ENCODE results near the gene ZNF639.
"Not testable (repeated sequence)": the region's sequence is repeated elsewhere in the genome, so short reads cannot be mapped to it uniquely, and the experiment has no call there.

Gene ZNF639, protein sequence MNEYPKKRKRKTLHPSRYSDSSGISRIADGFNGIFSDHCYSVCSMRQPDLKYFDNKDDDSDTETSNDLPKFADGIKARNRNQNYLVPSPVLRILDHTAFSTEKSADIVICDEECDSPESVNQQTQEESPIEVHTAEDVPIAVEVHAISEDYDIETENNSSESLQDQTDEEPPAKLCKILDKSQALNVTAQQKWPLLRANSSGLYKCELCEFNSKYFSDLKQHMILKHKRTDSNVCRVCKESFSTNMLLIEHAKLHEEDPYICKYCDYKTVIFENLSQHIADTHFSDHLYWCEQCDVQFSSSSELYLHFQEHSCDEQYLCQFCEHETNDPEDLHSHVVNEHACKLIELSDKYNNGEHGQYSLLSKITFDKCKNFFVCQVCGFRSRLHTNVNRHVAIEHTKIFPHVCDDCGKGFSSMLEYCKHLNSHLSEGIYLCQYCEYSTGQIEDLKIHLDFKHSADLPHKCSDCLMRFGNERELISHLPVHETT

DNA sequence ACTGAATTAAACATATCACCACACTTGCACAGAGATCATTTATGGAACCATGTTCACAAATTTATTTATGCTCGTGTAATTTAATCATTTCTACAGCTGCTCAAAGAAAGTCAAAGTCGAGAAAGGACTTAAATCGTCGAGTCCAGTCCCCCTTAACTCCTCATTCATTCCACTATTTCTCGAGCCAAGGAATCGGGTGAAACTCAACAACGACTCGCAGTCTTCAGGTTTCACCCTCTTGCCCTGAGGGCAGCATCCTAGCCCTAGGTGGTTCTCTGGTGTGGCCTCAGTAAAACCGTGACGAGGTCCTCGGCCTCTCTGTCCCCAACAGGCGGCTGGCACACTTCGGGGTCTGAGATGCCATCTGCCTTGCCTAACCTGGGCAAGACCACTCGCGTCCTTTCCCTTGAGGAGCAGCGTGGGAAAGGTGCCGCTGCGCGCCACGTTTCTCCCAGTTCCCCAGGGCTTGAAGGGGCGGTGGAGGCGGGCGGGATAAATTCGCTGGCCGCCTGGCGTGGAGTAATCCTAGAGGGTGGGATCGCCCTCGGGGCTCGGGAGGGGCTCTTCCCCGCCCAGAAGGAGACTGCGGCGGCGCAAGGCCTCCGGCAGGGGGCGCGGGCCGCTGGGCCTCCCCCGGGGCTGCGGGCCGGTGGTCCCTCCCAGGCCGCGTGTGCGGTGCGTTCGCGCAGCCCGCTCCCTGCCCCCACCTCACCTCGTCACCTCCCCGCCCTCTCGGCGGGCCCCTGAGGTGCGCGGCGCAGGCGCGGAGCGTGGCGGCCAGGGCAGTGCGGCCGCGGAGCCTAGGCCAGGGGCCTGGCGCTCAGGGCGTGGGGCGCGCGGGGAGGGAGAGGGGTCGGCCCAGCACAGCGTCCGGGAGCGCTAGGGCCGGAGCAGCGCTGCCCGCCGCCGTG is at the start of gene ZNF639:
ZNF639 (plus strand) TSS at position 746 of the 911 bp plus-strand sequence. CDS start 5,263 bp downstream, outside the sequence.
- DNase-seq = peak; percentile 85

DNA sequence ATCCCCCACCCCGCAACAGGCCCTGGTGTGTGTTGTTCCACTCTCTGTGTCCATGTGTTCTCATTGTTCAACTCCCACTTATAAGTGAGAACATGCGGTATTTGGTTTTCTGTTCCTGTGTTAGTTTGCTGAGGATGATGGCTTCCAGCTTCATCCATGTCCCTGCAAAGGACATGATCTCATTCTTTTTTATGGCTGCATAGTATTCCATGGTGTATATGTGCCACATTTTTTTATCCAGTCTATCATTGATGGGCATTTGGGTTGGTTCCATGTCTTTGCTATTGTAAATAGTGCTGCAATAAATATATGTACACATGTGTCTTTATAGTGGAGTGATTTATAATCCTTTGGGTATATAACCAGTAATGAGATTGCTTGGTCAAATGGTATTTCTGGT is 48.4 kb upstream of the ZNF639 start:
- not testable (repeated sequence) for DNase-seq

DNA sequence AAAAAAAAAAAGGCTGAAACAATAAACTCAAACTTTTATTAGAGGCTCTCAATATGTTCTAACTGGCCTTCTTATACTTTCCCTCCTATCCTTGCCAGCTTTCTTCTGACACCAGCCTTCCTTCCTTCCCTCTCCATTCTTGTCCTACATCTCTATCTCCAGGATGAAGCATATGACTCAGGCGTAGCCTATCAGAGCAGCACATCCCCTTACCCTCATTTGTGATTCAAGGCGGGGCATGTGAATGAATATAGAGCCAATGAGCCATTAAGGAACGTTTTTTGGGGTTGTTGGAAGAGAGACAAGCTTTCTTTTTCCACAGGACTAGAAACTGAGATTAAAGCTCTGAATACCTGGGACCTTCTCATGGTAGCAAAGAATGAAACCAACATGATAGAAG is 46.8 kb upstream of the ZNF639 start:
- no peak for DNase-seq

DNA sequence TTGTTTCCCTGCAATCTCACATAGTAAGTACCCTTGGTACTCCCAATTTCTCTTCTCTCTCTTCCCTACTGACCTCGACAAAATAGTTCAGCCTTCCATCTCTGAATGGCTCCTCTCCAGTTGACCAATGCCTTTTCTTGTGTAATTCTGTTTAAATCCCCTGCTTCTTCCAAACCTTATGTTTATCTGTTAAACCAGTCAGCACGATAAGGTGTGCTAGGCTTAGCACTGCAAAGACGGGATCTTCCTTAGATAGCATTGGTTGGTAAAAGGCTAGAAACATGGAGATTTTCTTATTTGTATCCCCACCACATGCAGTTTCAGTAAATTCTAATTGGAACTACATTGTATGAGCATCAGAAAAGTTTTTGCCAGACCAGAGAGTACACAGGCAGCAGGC is 46.1 kb upstream of the ZNF639 start:
- DNase-seq = no peak

GRCh38 chr3:179278151-179278550 is 44.7 kb upstream of the ZNF639 start:
- no peak for DNase-seq

DNA sequence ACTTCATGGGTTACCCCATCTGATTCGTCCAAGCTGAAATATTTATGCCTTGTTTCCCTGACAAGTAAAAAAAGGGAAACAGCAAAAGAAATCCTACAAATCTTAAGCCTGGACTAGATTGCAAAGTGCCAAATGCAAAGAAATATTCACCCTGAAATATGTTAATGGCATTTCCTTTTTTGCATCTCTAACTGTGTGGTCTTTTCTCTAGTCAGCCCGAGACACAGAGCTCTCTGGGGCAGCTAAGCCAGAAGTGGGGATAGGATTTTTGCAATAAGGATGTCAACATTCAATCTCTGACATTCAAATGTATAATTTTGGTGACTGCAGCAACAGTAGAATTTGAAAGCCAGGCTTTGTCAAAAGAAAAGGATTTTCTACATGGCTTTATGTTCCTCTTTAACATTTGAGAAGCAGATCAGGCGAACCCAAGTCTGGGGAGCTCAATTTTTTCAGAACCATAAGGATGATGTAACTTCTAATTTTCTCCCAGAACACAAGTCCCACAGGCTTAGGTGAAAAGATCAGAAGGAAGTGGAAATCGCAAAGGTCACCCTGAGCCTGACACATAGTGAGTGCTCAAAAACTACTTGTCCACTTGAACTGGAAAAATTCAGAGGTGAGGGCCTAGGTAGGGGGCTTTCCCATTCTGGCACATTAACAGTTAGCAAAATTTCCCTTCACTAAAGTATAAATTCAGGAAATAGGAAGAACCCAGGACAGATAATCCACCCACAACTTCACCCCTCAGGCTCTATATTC is 43.7 kb upstream of the ZNF639 start:
- no peak for DNase-seq

- DNase-seq = no peak
These were observed 43.0 kb upstream of the ZNF639 start for GRCh38 chr3:179279837-179280236.

GRCh38 chr3:179281825-179282224 is 41.0 kb upstream of the ZNF639 start:
- no peak for DNase-seq

- DNase-seq = no peak
These were observed 36.5 kb upstream of the ZNF639 start for GRCh38 chr3:179286331-179286730.

- DNase-seq = no peak
These were observed 34.0 kb upstream of the ZNF639 start for GRCh38 chr3:179288845-179289244.

DNA sequence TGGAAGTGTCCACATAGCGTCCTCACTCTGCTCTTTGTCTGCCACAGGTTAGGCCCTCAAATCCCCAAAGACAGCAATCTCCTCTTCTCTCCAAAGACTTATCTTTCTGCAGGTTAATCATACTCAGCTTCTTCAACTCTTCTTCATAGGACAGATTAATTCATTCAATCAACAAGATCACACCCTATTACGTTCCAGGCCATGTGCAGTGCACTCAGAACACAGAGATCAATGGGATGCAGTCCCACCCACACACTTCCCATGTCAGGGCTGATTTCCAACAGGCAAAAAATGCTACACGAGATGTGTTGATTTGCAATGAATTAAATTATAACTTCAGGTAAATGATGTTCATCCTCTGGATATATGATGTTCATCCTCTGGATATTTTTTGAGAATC is 33.5 kb upstream of the ZNF639 start:
- no peak for DNase-seq

DNA sequence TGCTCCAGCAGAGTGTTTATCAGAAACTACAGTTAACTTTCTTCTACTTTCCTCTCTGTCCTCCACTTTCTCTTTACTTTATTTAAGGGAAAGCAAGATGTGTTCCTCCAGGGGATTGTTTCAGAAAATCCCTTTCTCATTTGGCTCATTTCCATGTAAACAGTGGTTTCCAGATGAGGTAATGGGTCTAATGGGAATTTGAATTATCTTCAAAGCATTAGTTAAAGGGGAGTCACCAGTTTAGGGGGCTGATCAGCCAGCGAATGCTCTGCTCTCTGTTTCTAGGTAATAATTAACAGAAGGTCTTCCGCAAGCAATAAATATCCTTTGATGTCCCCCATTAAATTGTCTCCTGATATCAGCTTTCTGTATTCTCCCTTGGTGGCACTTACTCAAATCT is 30.4 kb upstream of the ZNF639 start:
- no peak for DNase-seq

DNA sequence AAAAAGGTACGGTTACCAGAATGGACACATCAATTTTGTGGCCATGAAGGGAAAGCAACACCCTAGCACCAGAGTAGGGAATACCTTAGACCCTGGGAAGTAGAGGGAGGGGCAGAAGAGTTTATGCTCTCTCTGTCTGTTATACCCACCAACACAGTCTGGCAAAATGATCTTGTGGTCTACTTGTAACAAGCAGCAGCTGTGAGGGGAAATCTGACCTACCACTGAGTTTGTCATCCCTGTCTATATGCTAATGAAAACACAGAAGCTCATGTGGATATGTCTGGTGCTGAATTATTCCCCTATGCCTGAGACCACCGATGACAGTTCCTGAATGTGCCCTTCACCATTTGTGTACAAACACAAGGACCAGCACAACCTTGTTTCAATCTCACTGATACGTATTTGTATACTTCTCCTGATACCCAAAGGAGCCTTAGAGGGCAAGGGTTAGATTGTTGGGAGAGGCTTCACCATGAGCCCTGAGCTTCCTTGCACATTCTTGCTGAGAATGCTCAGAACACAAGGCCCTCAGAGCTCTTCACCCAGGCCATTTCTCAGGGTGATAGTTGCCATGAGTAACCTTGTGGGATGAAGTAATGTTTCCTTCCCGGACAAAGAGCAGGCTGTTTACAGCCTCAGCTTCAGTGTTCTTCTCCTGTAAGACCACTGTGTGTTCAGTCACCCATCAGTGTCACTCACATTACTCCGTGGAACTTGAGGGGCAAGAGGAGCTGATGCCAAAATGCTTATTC is 24.7 kb upstream of the ZNF639 start:
- no peak for DNase-seq

DNA sequence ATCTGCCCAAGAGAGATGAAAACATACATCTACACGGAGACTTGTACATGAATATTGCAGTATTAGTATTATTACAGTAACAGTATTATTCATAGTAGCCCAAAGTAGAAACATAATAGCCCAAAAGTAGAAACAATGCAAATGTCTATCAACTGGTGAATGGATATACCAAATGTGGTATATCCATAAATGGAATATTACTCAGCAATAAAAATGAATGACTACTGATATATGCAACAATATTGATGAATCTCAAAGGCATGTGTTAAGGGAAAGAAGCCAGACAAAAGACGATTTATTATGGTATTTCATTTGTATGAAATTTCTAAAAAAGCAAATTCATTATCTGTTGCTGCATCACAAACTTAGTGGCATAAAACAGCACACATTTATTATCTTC is 23.5 kb upstream of the ZNF639 start:
- no peak for DNase-seq

DNA sequence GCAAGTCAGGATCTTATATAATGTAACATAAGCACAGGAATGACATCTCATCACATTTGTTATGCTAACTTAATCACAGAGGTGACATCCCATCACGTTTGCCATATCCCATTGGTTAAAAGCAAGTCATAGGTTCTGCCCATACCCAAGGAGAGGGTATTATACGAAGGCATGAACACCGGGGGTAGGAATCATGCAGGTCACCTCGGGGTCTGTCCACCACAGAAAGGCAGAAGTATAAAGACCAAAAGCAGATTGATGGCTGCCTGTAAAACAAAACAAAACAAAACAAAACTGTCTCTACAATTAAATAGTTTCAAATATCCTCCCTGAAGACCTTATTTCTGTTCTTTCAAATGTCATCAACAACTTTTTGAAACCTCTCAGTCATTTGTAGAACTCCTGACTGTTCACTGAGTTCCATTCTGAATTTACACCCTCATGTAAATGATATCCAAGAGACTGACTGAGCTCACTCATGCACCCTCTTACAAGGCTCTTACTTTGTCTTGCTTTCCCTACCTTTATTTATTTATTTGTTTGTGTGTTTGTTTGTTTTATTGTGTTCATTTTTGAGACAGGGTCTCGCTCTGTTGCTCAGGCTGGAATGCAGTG is 22.7 kb upstream of the ZNF639 start:
- no peak for DNase-seq

GRCh38 chr3:179301645-179302044 is 21.2 kb upstream of the ZNF639 start:
- DNase-seq = peak; percentile 63

DNA sequence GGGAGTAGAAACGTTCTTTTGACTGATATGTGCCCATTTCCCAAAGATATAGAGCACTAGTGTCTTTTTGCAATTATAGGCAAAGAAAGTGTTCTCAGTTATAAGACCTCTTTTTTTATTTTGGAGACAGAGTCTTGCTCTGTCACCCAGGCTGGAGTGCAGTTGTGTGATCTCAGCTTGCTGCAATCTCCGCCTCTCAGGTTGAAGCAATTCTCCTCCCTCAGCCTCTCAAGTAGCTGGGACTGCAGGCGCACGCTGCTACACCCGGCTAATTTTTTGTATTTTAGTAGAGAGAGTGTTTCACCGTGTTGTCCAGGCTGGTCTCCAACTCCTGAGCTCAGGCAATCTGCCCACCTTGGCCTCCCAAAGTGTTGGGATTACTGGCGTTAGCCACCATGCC is 20.7 kb upstream of the ZNF639 start:
- DNase-seq = no peak

DNA sequence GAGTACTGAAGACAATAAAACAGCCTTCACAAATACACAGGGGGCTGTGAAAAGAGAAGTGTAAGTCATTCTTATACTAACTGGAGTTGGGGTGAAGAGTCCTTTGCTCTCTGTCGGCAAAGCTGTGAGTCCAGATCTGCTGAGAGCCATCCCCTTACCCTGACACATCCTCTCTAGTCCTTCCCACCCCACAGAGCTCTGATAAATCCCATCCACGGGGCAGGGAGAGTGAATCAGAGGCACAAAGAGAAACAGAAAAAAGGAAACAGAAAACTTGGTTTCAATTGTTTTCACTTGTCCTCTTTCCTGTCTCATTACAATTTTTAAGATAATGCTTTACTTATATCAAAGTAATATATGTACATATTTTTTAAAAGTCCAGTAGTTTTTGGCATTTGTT is 18.2 kb upstream of the ZNF639 start:
- no peak for DNase-seq

GRCh38 chr3:179307362-179307761 is 15.5 kb upstream of the ZNF639 start:
- not testable (repeated sequence) for DNase-seq

- DNase-seq = no peak
These were observed 14.8 kb upstream of the ZNF639 start for GRCh38 chr3:179308001-179308400.

DNA sequence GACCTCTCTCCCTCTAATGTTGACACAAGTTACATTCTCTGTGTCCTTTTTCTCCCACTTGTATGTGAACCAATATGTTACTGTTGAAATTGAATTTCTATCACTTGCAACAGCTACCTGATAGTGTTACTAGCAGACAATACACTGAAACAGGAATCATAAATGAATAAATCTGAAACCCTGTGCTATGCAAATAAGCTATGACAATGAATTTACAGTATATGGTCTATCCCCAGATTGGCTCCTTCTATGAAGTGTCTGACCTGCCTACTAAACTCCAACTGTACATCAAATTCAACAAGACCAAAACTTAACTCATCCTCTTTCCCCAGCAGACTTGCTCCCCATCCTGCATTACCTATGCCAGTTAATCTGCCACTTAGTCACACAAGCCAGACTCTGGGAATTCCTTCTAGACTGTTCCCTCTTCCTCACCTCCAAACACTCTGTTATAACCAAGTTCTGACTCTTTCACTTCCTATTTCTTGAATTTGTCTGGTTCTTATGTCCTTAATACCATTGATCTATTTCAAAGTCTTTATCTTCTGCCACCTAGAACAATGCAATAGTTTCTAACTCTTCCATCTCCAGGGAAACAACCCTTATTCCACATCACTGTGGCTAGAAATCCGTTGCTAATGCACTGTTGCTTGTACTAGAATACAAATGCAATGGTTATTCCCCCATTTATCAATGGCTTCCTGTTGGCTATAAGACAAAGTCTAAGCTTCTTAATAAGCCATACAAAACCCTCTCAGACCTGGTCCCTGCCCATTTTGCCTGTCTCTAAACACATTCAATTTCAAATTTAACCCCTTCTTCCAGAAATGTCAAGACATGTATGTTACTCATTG is 13.4 kb upstream of the ZNF639 start:
- DNase-seq = no peak

All from hematopoietic multipotent progenitor cell treated with erythropoietin and hydrocortisone succinate and interleukin-3 and kit ligand, for 8 days (in vitro differentiated cells).